Activated naive CD8-positive, alpha-beta T cell treated with anti-CD3 and anti-CD28 coated beads for 36 hours (primary cell): ENCODE results near the gene CEP83. TPM values are rescaled to one million over a fixed set of nuclear protein-coding genes. Genes with fewer than 3 reads are reported as not detected.

Experiments used
- DNase-seq: peaks from one replicate; pipeline ENCODE4 v3.0.0; 2021
- H3K27ac Mint-ChIP-seq: one replicate; pipeline ENCODE4 v1.8.0; 2022; ENCODE audit warnings: mild to moderate bottlenecking, moderate library complexity, mixed read lengths
- H3K27me3 Mint-ChIP-seq: one replicate; pipeline ENCODE4 v1.8.0; 2022; ENCODE audit warnings: mild to moderate bottlenecking, mixed read lengths
- H3K36me3 Mint-ChIP-seq: one replicate; pipeline ENCODE4 v1.8.0; 2021; ENCODE audit warnings: mild to moderate bottlenecking, mixed read lengths
- H3K4me1 Mint-ChIP-seq: one replicate; pipeline ENCODE4 v1.8.0; 2021; ENCODE audit warnings: mixed read lengths
- H3K4me3 Mint-ChIP-seq: one replicate; pipeline ENCODE4 v1.8.0; 2022; ENCODE audit warnings: mild to moderate bottlenecking, moderate library complexity, mixed read lengths
- H3K9me3 Mint-ChIP-seq: one replicate; pipeline ENCODE4 v1.8.0; 2022; ENCODE audit warnings: mixed read lengths
- total RNA-seq, 2 experiments: library from RNA; stranded (reverse); gene quantifications; one replicate each; pipeline ENCODE4 v1.2.3, GENCODE V29; 2021

CEP83 gene
- total RNA-seq, 2 experiments from 2014 or later, result 16.3 to 20.8 TPM

DNA sequence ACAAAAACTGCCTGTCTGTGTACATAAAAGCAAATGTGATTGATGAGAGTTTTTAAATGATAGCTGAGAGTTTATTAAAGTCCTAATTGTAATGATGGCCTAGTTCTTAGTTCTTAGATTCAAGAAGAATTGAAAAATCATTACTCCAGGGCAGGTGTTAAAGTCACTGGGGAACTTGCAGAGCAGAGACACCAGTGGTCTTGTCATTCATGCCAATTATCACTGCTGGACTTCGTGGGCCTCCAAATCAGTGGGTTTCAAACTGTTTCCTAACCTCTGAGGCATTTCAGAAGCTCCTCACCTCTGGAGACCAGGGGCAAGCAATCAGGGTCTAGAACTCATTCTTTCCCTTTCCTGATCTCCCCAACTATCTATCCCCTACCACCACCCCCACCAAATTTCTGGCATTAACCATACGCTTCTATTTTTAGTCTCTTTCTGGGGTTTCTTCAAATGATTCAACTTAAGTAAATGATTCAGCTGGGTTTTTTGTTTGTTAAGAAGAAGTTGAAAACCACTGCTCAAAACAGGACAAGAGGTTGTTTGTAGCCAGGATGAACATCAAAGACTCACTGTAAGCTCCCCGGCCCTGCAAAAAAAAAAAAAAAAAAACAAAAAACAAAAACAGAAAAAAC is 80.1 kb downstream of the CEP83 start:
- H3K27me3 Mint-ChIP-seq, result no peaks in the 10 kb centered on the region
- no peak overlapping the region for H3K4me3 Mint-ChIP-seq
- peaks cover 7% of the 10 kb centered on the region for H3K4me1 Mint-ChIP-seq
- peaks cover 7% of the 10 kb centered on the region for H3K9me3 Mint-ChIP-seq
- no peak overlapping the region for H3K27ac Mint-ChIP-seq
- DNase-seq, result no peak
- peaks cover 40% of the 10 kb centered on the region for H3K36me3 Mint-ChIP-seq

DNA sequence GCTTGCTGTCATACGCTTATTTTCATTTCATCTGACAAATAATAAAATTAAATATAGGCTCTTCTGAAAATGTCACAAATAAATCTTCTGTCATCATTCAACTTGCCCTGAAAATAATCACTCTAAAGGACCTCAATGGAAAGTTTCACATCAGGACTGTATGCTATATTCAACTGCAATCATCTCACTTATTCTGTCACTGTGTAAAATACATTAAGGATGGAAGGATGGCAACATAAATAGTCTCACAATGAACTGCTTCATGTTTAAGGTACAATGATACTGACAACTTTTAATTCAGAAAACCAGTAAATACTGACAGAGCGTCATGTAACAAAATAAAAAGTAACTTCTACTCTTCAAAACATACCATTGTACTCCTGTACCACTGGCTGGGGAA is 82.1 kb downstream of the CEP83 start:
- Mint-ChIP-seq H3K4me3 (no peak overlapping the region), H3K27me3 (no peaks in the 10 kb centered on the region), H3K27ac (no peak overlapping the region), H3K4me1 (peaks cover 14% of the 10 kb centered on the region), H3K9me3 (no peaks in the 10 kb centered on the region), H3K36me3 (peaks cover 33% of the 10 kb centered on the region)
- DNase-seq, result no peak

DNA sequence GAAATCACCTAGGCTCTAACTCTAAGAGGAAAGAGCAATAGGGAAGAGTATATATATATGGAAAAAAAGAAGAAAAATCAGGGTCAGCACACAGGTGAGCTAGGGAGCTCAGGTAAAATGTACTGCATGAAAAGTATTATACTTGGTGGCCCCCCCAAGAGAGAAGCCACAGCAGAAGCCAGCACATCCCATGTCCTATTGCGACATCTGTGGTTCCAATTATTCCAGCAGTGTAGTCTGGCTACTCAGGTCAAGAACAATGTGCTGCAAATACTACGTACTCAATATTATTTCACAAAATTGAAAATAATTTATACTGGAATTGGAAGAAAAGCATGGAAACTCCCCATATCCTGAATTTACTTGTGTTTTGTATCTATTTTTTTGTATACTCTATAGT is 85.5 kb downstream of the CEP83 start:
- Mint-ChIP-seq H3K27me3 (no peaks in the 10 kb centered on the region), H3K4me1 (peaks cover 6% of the 10 kb centered on the region), H3K36me3 (peaks cover 30% of the 10 kb centered on the region), H3K27ac (no peak overlapping the region), H3K9me3 (no peaks in the 10 kb centered on the region), H3K4me3 (no peak overlapping the region)
- DNase-seq, result no peak

DNA sequence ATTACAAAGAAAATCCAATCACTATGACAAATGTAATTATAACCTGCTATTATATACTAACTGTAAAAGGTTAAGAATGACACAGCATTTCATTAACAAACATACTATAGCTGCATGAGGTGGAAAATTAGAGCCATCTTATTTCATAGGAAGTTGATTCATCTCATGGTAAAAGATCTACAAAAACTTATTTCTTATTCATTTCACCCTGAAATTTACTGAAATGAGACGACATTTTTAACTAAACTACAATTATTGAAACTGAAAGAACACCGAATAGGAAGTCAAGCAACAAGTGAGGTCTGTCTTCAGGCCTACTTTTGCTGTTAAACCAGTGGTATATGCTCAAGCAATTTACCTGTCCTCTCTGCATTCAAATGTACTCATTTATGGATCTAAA is 87.2 kb downstream of the CEP83 start:
- DNase-seq, result no peak
- peak overlapping the region; percentile 82 for H3K27ac Mint-ChIP-seq
- H3K36me3 Mint-ChIP-seq, result peaks cover 34% of the 10 kb centered on the region
- no peaks in the 10 kb centered on the region for H3K9me3 Mint-ChIP-seq
- H3K4me3 Mint-ChIP-seq, result no peak overlapping the region
- peaks cover 8% of the 10 kb centered on the region for H3K4me1 Mint-ChIP-seq
- no peaks in the 10 kb centered on the region for H3K27me3 Mint-ChIP-seq

DNA sequence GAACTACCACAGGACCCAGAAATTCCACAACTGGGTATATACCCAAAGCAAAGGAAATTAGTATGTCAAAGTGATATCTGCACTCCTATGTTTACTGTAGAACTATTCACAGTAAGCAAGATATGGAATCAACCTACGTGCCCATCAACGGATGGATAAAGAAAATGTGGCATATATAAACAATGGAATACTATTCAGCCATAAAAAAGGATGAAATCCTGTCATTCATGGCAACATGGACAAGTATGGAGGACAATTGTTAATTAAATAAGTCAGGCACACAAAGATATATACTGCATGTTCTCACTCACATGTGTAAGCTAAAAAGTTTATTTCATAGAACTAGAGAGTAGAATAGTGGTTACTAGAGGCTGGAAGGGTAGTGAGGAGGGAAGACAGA is 97.0 kb downstream of the CEP83 start:
- H3K27ac Mint-ChIP-seq, result no peak overlapping the region
- no peaks in the 10 kb centered on the region for H3K27me3 Mint-ChIP-seq
- peaks cover 37% of the 10 kb centered on the region for H3K9me3 Mint-ChIP-seq
- peaks cover 65% of the 10 kb centered on the region for H3K36me3 Mint-ChIP-seq
- no peak overlapping the region for H3K4me3 Mint-ChIP-seq
- DNase-seq, result no peak
- no peaks in the 10 kb centered on the region for H3K4me1 Mint-ChIP-seq

DNA sequence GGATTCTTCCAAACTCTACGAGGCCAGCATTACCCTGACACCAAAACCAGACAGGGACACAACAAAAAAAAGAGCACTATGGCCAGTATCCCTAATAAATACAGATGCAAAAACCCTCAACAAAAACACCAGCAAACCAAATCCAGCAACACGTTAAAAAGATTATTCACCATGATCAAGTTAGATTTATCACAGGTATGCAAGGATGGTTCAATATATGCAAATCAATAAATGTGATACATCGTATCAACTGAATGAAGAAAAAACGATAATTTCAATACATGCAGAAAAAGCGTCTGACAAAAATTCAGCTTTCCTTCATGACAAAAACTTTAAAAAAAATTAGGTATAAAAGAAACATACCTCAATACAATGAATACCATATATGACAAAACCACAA is 99.9 kb downstream of the CEP83 start:
- Mint-ChIP-seq H3K36me3 (peaks cover 80% of the 10 kb centered on the region), H3K9me3 (peaks cover 42% of the 10 kb centered on the region), H3K4me1 (no peaks in the 10 kb centered on the region), H3K4me3 (no peak overlapping the region), H3K27ac (no peak overlapping the region), H3K27me3 (no peaks in the 10 kb centered on the region)
- DNase-seq, result no peak

DNA sequence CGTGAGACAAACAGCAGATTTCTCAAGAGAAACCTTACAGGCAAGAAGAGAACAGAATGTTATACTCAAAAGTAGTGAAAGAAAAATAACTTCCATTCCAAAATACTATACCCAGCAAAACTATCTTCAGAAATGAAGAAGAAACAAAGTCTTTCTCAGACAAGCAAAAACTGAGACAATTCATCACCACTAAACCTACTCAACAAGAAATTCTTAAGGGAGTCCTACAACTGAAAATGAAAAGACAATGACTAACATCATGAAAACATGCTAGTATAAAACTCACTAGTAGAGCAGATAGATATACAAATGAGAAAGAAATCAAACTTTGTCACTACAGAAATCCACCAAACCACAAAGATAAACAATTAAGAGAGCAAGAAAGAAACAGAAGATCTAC is 106.5 kb downstream of the CEP83 start:
- no peak overlapping the region for H3K4me3 Mint-ChIP-seq
- H3K36me3 Mint-ChIP-seq, result peaks cover 91% of the 10 kb centered on the region
- no peak overlapping the region for H3K27ac Mint-ChIP-seq
- H3K9me3 Mint-ChIP-seq, result peaks cover 54% of the 10 kb centered on the region
- no peak for DNase-seq
- no peaks in the 10 kb centered on the region for H3K4me1 Mint-ChIP-seq
- no peaks in the 10 kb centered on the region for H3K27me3 Mint-ChIP-seq

DNA sequence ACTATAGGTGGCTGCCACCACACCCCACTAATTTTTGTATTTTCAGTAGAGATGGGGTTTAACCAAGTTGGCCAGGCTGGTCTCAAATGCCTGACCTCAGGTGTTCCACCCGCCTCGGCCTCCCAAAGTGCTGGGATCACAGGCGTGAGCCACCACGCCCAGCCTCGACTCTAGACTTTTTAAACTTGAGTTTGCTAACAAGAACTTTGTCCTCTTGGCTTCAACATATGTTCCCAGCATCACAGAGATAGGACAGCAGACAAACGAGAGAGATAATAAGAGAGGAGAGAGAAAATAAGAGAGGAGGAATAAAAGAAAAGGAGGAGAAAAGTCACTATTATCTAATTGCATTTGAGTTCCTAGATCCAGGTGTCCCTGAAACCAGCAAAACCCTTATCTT is 119.1 kb downstream of the CEP83 start:
- no peaks in the 10 kb centered on the region for H3K4me1 Mint-ChIP-seq
- H3K27ac Mint-ChIP-seq, result no peak overlapping the region
- H3K27me3 Mint-ChIP-seq, result no peaks in the 10 kb centered on the region

DNA sequence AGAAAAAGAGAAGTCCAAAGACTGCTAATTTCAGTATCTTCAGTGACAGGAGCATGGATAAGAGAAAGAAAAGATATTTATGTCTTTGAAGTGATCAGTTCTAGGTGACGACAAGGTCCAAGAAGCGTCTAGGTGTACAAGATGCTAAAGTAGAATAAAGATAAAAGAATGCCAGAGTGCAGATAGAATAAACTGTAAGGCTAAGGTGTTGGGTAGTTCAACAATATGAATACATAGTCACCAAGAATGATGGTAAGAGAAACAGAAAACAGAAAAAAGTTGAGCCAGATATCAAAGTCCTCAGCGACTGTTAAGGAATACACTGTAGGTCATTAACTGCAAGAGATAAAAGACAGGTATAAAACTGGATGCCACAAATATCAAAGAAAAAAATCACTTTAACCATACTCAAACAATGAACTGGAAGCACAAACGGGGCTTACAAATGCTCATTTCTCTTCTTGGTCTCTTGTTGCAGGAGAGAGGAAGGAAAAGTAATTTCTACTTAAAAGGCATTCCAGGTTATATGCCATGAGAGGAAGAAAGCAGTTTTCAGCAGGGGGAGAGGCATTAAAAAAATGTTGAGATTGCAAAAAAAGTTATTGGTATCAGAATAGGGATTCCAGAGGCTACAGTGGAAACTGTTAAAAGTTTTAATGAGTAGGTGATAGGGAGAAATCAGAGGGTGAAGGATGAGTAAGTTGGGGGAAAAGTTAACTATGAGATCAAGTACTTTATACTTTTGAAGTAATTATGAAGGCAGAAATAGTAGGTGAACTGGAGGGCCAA is 121.5 kb downstream of the CEP83 start:
- Mint-ChIP-seq H3K36me3 (peaks cover 23% of the 10 kb centered on the region), H3K4me1 (no peaks in the 10 kb centered on the region), H3K27ac (no peak overlapping the region), H3K9me3 (no peaks in the 10 kb centered on the region), H3K27me3 (no peaks in the 10 kb centered on the region), H3K4me3 (no peak overlapping the region)
- no peak for DNase-seq

More for the DNA sequence above, 119.1 kb downstream of the CEP83 start:
- no peak for DNase-seq
- Mint-ChIP-seq H3K9me3 (no peaks in the 10 kb centered on the region), H3K36me3 (peaks cover 34% of the 10 kb centered on the region), H3K4me3 (no peak overlapping the region)

DNA sequence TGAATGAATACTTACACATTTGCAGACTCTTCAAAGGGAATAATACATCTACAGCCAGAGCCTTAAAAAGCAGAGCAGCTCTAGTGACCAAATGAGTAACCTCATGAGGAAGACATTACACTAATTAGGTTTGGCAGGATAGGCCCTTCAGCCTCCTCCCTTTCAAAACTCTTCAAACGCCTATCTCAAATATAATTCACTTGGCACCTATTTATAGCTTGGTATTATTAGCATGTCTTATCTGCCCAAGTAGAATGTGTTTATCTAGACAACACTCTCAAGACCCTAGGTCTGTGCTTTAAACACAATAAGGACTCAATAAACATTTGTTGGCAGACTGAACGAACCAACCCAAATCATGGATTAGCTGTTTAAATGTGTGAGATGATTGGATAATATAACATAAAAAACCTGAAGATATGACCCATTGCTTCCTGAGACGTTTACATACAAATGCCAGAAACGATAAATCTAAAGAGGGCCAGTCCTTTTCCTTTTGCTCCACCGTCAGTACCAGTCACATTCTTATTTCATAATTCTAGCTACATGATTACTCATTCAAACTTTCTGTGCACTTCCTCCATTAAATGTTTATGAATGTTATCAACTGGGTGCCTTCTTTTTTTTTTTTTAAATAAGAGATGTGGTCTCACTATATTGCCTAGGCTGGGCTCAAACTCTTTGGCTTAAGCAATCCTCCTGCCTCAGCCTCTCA is 123.3 kb downstream of the CEP83 start:
- Mint-ChIP-seq H3K27ac (no peak overlapping the region), H3K36me3 (peaks cover 25% of the 10 kb centered on the region), H3K9me3 (no peaks in the 10 kb centered on the region), H3K27me3 (no peaks in the 10 kb centered on the region), H3K4me3 (no peak overlapping the region), H3K4me1 (no peaks in the 10 kb centered on the region)
- no peak for DNase-seq

DNA sequence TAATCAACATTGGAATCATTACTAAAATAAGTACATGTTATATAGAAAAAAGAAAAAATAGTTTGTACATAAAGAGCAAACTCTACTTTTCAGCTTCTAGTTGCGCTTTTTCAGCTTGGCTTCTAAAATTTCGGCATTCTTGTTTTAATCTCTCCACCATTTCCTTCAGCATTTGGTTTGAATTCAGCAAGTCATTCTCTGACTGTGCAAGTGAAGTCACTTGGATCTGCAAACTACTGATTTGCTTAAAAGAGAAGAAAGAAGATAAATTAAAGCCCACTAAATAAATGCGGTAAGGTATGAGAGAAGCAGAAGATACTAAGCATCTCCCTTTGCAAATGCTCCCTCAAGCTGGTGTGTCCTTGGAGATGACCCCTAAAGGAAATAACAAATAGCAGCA is 126.3 kb downstream of the CEP83 start:
- Mint-ChIP-seq H3K27ac (no peak overlapping the region), H3K4me3 (no peak overlapping the region), H3K27me3 (no peaks in the 10 kb centered on the region), H3K36me3 (peaks cover 24% of the 10 kb centered on the region), H3K9me3 (no peaks in the 10 kb centered on the region), H3K4me1 (no peaks in the 10 kb centered on the region)
- no peak for DNase-seq

DNA sequence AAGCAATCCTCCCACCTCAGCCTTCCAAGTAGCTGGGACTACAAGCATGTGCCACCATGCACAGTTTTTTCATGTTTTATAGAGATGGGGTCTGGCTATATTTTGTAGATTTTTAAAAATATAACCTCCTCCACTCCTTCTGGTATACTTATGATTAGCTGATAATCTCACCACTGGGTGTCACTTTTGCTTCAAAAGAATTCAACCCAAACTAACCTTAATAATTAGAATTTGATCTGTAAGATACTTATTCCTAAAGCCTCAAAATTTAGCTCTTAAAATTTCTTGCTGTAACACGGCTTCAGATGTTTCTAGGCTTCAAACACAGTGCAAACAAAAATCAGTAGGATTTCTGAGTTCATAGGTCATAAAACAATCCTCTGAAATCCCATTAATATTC is 130.3 kb downstream of the CEP83 start:
- DNase-seq, result no peak
- Mint-ChIP-seq H3K27ac (no peak overlapping the region), H3K36me3 (peaks cover 58% of the 10 kb centered on the region), H3K9me3 (no peaks in the 10 kb centered on the region), H3K4me3 (no peak overlapping the region), H3K27me3 (no peaks in the 10 kb centered on the region), H3K4me1 (no peaks in the 10 kb centered on the region)

DNA sequence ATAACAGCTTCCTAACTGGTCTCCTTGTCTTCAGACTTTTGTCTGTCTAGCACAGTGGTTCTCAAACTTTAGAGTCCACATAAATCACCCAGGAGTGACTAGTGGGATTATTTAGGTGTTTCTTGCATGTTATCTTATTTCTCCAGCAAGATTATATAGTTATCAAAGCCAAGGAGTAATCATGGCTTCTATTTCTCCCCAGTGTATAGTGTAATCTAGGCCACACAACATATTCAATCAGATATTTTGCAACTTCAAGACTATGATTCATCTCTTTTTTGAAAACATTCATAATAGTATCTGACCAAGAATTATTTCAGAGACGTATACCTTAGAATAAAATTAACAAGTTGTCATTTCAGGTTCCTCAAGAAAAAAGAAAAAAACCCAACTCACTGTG is 131.9 kb downstream of the CEP83 start:
- Mint-ChIP-seq H3K4me1 (no peaks in the 10 kb centered on the region), H3K36me3 (peaks cover 69% of the 10 kb centered on the region), H3K27me3 (no peaks in the 10 kb centered on the region), H3K9me3 (no peaks in the 10 kb centered on the region), H3K27ac (no peak overlapping the region), H3K4me3 (no peak overlapping the region)
- no peak for DNase-seq

DNA sequence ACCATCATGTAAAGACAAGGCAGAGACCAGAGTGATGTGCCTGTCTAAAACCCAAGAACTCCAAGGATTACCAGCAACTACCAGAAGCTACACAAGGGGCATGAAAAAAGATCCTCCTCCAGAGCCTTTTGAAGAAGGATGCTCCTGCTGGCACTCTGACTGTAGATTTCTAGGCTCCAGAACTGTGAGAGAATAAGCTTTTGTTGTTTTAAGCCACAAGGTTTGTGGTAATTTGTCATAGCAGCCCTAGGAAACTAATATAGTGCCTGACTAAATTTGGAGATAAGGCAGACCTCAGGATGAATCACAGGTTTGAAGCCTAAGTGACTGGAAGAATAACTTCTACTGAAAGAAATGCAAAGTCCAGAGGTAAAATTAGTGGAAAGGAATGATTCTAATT is 132.9 kb downstream of the CEP83 start:
- Mint-ChIP-seq H3K4me1 (no peaks in the 10 kb centered on the region), H3K27ac (no peak overlapping the region), H3K4me3 (no peak overlapping the region), H3K9me3 (peaks cover 1% of the 10 kb centered on the region), H3K36me3 (peaks cover 77% of the 10 kb centered on the region), H3K27me3 (no peaks in the 10 kb centered on the region)
- no peak for DNase-seq

DNA sequence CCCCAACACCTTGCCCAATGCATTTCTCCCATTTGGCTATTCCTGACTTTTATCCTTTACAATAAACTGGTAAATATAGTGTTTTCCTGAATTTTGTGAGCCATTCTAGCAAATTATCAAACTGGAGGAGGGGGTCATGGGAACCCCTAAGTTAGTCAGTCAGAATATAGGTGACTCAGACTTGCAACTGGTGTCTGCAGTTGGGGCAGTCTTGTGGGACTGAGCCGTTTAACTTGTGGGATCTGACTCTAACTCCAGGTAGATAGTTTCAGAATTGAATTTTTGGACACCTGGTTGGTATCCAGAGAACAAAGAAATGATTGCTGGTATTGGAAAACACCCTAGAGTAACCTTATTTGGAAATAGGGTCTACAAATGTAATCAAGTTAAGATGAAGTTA is 133.4 kb downstream of the CEP83 start:
- Mint-ChIP-seq H3K27me3 (no peaks in the 10 kb centered on the region), H3K4me3 (no peak overlapping the region), H3K27ac (no peak overlapping the region), H3K4me1 (no peaks in the 10 kb centered on the region), H3K36me3 (peaks cover 77% of the 10 kb centered on the region), H3K9me3 (peaks cover 6% of the 10 kb centered on the region)
- DNase-seq, result no peak
